ENCODE data around the gene GNG8.

DNA sequence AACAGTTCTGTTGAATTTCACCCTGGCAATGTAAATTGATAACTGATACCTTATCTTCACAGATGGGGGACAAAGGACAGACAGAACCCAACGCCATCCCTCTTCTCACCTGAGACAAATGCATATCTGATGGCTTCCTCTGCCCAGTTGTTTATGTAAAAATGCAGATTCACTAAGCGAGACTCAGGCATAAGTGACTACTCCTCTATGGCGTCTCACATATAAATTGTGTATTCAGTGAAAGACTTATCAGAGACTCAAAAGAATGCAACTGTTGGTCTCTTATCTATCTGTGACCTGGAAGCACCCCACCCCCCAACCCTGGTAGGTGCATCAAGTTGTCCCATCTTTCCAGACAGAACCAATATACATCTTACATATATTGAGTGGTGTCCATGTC is 48.1 kb downstream of the GNG8 start:
- TF ChIP-seq, protein P1, sequence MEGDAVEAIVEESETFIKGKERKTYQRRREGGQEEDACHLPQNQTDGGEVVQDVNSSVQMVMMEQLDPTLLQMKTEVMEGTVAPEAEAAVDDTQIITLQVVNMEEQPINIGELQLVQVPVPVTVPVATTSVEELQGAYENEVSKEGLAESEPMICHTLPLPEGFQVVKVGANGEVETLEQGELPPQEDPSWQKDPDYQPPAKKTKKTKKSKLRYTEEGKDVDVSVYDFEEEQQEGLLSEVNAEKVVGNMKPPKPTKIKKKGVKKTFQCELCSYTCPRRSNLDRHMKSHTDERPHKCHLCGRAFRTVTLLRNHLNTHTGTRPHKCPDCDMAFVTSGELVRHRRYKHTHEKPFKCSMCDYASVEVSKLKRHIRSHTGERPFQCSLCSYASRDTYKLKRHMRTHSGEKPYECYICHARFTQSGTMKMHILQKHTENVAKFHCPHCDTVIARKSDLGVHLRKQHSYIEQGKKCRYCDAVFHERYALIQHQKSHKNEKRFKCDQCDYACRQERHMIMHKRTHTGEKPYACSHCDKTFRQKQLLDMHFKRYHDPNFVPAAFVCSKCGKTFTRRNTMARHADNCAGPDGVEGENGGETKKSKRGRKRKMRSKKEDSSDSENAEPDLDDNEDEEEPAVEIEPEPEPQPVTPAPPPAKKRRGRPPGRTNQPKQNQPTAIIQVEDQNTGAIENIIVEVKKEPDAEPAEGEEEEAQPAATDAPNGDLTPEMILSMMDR (tag by site-specific recombination; IDR thresholded peaks at IDR 0.05), result no peak
- TF ChIP-seq ZNF777 (tag by site-specific recombination; IDR thresholded peaks at IDR 0.05; ENCODE audit: borderline replicate concordance) (no peak), ZNF221 (tag by site-specific recombination; IDR thresholded peaks at IDR 0.05; ENCODE audit: borderline replicate concordance) (no peak), ZNF510 (tag by site-specific recombination; IDR thresholded peaks at IDR 0.05; ENCODE audit: insufficient replicate concordance) (no peak)

Data from HEK293 (cell line).